ENCODE measurements around the gene PCED1B.
"Not testable (repeated sequence)": the region's sequence is repeated elsewhere in the genome, so short reads cannot be mapped to it uniquely, and the experiment has no call there.

GRCh38 chr12:47182164-47182938, 102.9 kb downstream of the PCED1B start:
- not testable (repeated sequence) for TF ChIP-seq POLR2A, CTCF (IDR thresholded peaks at IDR 0.05)

All from testis (tissue), 2 donors.